ENCODE measurements around the gene ROBO1.

The ROBO1 gene

GRCh38 chr3:78957456-78957855, 810.3 kb downstream of the ROBO1 start:
- DNase-seq, result no peak

- no peak for DNase-seq
Observed at GRCh38 chr3:78951342-78951945, 816.4 kb downstream of the ROBO1 start.

DNA sequence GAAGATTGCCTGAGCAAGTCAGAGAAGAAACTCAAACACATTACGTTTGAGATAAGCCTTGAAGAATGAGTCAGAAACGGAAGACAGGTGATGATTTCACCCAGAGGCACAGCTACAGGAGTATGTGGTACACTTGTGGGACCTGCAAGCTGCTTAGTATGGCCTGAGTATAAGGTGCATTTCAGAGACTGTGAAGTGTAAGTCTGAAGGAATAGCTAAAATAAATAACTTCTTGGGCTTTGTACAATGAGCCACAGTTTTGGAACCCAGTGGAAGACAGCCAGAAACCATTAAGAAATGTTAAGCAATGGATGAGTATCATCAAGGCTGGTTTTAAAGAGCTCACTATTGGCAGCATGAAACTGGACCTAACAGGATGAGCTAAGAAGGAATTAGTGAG, 826.2 kb downstream of the ROBO1 start:
- no peak for DNase-seq

DNA sequence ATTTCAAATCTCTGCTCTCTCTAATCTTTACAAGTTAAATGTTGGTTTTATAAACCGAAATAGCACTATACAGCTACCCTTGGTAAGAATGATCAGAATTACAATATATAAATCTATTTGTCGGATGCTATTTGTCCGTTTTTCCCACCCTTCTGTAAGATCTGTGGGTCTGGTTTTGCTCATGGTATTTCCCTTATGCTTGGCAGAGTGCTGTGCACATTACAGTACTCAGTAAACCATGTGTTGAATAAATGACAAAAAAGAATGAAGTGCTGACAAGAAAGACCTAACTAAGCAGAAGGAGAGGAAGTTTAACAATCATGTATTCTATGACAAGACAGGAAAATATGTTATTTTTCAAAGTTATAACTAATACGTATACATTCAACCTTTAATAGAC, 827.2 kb downstream of the ROBO1 start:
- DNase-seq, result no peak

DNA sequence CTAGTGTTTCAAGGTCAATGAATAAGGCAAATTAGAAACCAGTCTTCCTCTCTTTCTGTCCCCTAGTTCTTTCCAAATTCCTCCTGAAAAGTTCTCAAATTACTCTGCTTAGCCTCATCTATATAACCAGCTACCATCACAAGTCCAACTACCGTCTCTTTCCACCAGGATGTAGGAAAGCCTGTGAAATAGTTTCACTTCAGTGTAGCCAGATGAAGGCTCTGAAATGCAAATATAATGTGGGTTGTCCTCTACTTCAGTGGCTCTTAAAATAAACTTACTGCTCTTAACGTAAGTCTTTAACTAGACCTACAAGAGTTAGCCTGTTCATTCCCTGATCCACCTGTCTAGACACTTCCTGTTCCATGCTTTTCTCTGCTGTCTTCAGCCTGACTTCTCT, 827.7 kb downstream of the ROBO1 start:
- DNase-seq, result no peak

DNA sequence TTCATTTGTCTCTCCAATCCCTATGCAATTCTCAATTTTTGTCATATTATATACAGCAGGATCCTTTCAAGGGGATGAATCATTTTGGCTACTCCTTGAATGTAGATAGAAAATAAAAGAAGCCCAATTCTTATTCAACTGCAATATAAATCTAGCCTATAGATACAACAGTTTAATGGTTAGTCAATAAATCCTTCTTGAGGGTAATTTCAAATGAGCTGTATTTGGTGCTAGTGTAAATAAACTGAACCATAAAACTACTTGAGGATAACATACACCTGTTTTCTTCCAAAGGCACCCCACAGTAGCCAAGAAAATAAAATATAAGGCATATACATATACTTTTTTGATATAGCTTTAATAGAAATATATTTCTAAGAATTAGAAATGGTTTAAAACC, 830.3 kb downstream of the ROBO1 start:
- DNase-seq, result no peak

DNA sequence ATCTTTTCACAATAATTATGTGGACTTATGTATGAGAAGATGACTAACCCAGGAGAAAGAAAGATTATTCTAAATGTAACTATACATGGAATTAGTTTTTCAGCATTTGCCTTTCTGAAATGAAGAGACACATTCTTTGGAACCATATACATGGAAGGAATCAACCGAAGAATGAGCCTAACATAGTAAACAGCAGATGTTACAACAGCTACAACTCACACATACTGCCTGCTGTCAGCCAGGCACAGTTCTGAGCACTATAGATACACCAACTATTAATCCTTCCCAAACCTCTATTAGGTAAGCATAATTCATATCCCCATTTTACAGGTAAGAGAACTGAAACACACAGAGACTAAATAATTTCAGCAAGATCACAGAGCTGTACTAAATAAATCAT, 840.0 kb downstream of the ROBO1 start:
- no peak for DNase-seq

DNA sequence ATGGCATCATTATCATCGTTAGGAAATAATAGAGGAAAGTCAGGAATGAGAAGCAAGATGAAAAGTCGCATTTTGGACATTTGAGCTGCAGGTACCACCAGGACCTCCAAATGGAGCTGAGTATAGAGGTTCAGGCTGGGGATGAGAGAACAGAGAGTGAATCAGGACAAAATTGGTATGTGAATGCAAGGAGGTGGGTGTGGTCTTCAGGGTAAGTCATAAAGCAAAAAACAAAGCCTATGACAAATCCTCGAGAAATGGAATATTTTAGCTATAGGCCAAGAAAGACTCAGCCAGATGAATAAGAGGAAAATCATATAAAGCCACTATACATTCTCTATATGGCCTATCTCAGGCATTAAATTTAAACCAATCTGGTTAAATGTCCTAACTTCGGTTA, 841.3 kb downstream of the ROBO1 start:
- DNase-seq, result no peak

- no peak for DNase-seq
Observed at GRCh38 chr3:78924711-78925110, 843.1 kb downstream of the ROBO1 start.

- DNase-seq, result no peak
Observed at GRCh38 chr3:78919021-78919755, 848.6 kb downstream of the ROBO1 start.

DNA sequence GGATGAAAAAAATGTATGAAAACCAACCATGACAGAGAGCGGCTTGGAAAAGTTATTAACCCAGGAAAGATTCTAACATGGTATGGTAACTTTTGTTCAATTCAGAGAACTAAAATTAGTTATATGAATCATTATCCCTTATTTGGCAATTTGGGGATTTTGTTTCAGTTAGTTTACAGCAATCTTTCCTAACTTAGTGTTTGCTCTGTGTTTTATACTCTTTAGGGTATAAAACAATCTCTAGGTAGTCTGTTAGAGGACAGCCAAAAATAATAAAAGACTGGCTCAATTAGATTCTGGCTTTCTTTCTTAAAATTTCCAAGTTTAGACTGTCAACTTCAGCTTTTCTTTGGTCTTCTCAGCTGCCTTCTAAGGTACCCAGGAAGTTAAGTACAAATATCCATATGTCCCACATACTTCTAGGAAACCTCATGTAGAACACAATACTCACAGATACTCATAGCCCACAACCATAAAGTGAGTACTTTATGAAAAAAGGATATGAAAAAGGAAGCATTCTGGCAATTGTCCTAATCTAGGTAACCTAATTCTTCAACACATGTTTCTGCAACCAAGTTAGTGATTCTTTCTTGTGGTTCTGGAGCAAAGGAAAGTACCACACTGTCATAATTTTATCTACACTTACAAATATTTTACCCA, 849.3 kb downstream of the ROBO1 start:
- DNase-seq, result no peak

- DNase-seq, result no peak
Observed at GRCh38 chr3:78917536-78917935, 850.3 kb downstream of the ROBO1 start.

- DNase-seq, result no peak
Observed at GRCh38 chr3:78913711-78914110, 854.1 kb downstream of the ROBO1 start.

DNA sequence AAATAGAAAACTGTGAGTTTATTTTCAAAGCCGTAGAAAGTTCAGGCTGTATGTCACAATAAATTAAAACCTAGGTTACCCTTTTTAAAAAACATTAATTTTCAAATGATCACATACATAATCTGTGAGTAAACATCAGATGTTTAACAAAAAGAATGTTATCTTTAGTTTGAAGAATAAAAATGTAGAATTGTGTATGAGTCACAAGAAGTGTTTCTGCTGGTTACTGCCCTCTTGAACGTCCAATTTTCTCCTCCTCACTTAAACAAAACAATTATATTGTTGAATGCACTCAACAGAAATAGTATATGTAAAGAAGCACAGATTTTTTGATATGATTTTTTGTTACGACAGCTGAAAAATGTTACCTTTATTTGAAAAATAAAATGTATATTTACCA, 855.1 kb downstream of the ROBO1 start:
- no peak for DNase-seq

DNA sequence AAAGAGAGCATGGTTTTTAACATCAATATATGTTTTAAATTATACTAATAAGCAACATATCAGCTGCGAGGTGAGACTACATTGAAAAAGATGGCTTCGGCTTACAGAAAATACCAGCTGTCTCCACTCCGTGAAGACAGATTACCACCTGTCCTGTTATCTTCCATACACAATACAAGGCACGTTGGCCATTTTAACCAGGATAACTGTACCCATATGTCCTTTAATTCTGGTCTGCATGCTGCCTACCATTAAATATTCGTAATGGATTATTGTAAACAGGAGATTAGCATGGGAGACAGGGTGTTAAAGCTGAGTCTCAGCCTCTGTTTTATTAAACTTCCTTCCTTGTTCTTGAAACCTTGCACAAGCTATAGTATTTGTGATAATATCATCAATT, 855.5 kb downstream of the ROBO1 start:
- DNase-seq, result no peak

DNA sequence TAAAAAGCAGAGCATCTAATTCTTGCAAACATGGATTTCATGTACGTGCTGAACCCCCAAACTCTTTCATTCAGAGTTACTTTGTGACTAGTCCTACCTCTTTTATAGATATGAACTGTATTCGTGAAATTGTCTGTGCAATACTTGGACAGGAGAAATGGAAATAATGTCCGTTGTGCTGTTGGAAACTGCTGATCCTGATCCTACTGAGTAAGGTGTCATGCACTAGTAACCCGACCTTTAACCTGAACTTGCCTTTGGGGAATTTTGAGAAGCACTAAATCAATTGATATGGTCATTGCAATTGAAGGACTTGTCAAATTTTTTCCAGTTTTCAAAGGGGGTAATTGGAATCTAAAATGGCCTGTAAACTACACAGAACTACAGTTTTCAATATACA, 856.4 kb downstream of the ROBO1 start:
- no peak for DNase-seq

DNA sequence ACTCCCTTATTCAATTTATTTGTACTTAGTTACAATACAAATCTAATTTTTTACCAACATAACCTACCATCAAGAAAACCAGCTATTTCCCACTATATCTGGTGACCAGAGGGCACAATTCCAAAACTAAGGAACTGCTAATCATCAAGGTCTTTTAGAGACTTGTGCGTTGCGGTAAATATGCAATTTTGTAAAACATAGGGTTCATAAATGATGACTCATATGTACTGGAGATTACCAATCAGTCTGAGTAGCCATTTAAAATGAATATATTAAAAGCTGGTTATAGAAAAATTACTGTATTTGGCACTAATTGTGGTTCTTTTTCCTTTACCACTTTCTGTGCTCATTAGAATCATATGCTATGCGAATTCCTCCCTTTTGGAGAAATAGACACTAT, 859.6 kb downstream of the ROBO1 start:
- no peak for DNase-seq

DNA sequence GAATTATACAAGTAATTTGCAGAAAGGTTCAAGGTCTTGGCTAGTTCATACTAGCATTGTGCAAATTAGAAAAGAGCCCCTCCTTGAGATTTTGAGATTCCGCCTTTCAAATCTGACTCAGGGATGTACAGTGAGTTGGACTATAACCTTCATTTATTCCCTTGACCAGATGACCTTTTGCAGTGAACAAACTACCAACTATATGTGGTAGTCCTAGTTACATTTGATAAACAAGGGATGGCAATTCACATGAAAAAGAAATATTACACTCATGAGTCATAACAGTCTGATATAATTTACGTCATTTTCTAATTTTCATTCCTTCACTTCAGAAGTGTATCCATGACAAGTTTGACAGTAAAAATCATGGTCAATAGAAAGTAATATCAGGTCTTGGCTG, 860.4 kb downstream of the ROBO1 start:
- DNase-seq, result no peak

- no peak for DNase-seq
Observed at GRCh38 chr3:78906930-78907329, 860.9 kb downstream of the ROBO1 start.

DNA sequence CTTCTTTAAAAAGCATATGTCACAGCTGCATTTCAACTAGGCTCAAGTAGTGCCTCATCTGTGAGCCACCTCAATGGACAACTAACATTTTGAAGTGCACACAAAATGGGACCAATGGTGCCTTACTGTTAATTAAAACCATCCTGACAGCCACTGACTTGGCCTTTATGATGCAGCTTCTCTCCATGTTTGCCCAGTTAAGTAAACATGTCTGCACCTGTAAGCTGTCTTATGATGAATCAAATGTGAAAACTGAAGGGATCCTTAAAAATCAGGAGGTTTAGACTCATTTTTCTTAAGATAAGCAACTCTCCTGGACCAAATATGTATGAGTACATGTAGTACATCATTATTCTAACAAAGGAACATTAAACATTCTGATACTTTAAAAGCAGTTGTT, 861.6 kb downstream of the ROBO1 start:
- DNase-seq, result no peak

DNA sequence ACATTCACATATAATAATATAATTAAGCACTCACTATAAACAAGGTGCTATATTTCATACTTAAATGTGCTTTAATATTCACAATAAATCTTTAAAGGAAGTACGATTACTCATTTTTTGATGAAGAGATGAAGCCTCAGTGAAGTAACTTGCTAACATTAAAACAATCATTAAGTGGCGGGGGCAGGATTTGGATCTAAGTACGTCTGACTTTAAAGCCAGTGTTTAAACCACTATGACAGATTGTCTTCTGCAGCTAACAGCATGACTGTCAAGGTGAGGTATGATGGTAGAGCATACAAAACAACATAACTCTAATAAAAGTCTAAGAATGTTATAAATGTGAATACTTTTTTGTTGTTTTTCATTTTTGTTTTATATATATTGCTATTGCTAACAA, 862.1 kb downstream of the ROBO1 start:
- DNase-seq, result no peak

DNA sequence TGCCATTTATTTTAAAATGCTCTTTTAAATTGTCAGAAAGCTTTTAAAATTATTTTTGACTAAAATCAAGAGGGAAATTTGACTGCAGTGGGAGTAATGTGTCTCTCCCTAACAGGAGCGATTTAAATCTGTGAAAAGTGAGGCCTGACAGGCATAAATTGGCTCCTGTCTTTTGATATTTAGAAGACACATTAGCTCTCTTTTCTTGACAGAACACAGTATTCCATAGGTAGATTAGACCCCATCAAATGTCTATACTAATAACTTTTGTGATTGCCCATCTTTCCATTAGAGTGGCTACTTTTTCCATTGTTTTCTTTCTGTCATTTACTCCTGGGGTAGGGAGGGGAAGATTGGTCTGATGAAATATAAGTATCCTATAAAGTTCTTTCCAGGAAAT, 866.3 kb downstream of the ROBO1 start:
- DNase-seq, result no peak

- no peak for DNase-seq
Observed at GRCh38 chr3:78900880-78901279, 866.9 kb downstream of the ROBO1 start.

DNA sequence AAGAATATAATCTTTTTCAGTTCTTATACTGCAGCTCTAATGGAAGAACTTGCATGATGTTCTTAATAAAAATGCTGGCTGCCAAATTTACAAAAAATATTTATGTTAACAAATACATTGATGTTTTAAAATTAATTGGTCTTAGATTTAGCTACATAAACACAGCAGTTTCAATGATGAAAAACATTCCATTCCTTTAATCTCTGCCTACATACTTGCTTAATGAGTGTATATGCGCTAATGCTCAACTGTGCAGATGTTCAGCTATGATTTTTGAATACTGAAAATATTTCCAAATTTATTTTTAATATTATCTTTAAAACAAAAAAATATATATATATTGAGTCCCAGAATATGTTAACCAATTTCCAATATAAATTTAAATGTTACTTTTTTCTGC, 867.4 kb downstream of the ROBO1 start:
- no peak for DNase-seq

DNA sequence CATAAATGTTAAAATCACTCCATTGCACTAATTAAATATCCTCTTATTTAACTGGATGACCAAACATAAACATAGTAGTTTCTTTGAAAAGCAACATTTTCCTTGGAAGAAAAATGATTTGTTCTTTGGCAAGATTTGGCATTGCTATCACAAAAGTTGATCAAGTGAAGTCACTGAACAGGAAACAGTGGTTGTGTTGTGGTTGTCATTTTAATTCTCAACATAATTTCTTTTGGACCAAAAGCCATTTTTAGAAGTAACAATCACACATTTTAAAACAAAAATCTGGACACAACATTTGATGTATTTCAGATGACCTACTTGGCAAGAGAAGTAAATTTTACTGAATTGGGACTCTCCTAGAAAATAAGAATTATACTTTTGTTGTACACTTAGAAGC, 872.3 kb downstream of the ROBO1 start:
- no peak for DNase-seq

Measured in hematopoietic multipotent progenitor cell treated with erythropoietin and hydrocortisone succinate and interleukin-3 and kit ligand, for 6 days (in vitro differentiated cells).